Measurements from ENCODE around the gene DDX49. TPM values are rescaled to one million over a fixed set of nuclear protein-coding genes. Genes with fewer than 3 reads are reported as not detected.
A peak's percentile ranks its signal among the peaks of the same experiment; 100 is the strongest.
"Not testable (repeated sequence)": the region's sequence is repeated elsewhere in the genome, so short reads cannot be mapped to it uniquely, and the experiment has no call there.

DDX49 gene
- total RNA-seq, 2 donors from 2014 or later = 34.5 to 41.7 TPM

DNA sequence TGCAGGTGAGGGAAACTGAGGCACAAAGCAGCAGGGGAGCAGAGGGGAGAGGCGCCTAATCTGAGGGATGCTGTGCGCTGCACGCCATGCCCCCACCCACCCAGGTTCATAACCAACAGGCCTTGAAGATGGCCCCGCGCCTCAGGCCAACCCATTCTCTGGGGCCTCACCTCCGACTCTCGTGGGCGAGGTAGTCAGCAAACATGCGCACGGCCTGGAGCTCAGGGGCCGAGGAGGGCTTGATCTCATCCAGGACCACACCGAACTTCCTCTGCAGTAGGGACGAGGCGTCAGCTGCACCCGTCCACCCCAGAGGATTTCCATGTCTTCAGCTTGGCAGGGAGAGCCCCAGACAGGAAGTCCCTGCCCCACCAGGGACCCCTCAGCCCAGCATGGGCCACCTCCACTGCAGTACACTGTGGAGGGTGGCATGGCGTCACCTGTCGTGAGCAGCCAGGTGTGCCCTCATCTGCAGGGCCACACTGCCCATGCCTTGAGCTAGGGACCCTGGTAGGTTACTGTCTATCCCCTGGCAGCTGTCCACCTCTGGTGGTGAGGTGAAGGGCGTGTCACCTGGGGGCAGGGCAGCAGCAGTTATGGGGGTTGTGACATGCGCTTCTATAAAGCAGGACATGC, 8.6 kb upstream of the DDX49 start:
- no peaks in the 10 kb centered on the region for H3K4me1 ChIP-seq (ENCODE audit: control insufficient read depth in 1 of 2, low read depth in 2 of 2)
- TF ChIP-seq, protein P1, sequence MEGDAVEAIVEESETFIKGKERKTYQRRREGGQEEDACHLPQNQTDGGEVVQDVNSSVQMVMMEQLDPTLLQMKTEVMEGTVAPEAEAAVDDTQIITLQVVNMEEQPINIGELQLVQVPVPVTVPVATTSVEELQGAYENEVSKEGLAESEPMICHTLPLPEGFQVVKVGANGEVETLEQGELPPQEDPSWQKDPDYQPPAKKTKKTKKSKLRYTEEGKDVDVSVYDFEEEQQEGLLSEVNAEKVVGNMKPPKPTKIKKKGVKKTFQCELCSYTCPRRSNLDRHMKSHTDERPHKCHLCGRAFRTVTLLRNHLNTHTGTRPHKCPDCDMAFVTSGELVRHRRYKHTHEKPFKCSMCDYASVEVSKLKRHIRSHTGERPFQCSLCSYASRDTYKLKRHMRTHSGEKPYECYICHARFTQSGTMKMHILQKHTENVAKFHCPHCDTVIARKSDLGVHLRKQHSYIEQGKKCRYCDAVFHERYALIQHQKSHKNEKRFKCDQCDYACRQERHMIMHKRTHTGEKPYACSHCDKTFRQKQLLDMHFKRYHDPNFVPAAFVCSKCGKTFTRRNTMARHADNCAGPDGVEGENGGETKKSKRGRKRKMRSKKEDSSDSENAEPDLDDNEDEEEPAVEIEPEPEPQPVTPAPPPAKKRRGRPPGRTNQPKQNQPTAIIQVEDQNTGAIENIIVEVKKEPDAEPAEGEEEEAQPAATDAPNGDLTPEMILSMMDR (IDR thresholded peaks at IDR 0.05) = no peak
- no peak for ATAC-seq (ENCODE audit: insufficient number of reproducible peaks, low FRiP score, low read depth)

DNA sequence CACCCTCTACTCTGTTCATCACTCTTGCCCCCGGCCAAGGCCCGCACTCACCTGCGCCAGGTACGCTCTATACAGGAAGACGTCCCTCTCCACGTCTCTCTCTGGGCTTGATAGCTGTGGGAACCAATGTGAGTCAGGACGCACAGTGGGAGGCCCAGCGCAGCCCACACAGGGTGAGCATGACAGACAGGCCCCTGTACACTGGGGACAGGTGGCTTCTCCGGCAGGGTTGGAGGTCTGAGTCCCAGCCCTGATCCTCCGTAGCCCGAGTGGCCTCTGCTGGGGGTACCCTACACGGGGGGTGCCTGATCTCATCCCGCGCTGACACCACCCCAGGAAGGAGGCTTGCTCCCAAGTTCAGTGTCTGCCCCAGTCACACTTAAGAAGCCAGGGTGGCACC, 6.6 kb upstream of the DDX49 start:
- H3K4me3 ChIP-seq = no peak overlapping the region
- H3K4me1 ChIP-seq (ENCODE audit: control insufficient read depth in 1 of 2, low read depth in 2 of 2) = peaks cover 4 to 10% of the 10 kb centered on the region in 2 donors
- H3K9me3 ChIP-seq = no peaks in the 10 kb centered on the region
- DNase-seq (ENCODE audit: low spot score) = no peak
- H3K27me3 ChIP-seq (replicated peaks; ENCODE audit: insufficient read depth) = no peaks in the 10 kb centered on the region
- H3K36me3 ChIP-seq = peaks cover 31% of the 10 kb centered on the region
- TF ChIP-seq, protein P1 (IDR thresholded peaks at IDR 0.05) = no peak
- H3K27ac ChIP-seq = no peak overlapping the region
- ATAC-seq (ENCODE audit: insufficient number of reproducible peaks, low FRiP score, low read depth) = no peak

More for the DNA sequence above, 8.6 kb upstream of the DDX49 start:
- no peak for DNase-seq (ENCODE audit: low spot score)
- Histone ChIP-seq H3K36me3 (peaks cover 48% of the 10 kb centered on the region), H3K9me3 (no peaks in the 10 kb centered on the region), H3K27me3 (replicated peaks; ENCODE audit: insufficient read depth) (no peaks in the 10 kb centered on the region), H3K27ac (no peak overlapping the region), H3K4me3 (no peak overlapping the region)

DNA sequence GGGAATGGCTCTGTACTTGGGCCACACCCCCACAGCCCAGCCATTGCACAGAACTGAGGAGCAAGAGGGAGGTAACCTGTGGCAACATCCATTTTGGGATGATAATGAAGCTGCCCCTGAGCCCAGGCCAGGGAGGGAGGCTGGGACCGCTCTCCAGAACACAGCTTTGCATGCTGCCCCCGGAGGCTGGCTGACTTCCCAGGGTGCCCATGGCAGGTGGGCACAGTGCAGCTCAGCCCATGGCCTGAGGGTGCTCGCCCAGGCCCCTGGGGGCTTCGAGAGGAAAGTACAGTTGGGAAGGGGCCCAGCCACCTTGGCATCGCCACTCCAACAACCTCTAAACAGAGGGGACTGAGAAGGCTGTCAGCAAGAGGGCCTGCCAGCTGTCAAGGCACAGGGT, 6.0 kb upstream of the DDX49 start:
- Histone ChIP-seq H3K9me3 (no peaks in the 10 kb centered on the region), H3K36me3 (peaks cover 28% of the 10 kb centered on the region), H3K4me3 (no peak overlapping the region), H3K27me3 (replicated peaks; ENCODE audit: insufficient read depth) (no peaks in the 10 kb centered on the region), H3K27ac (no peak overlapping the region), H3K4me1 (ENCODE audit: control insufficient read depth in 1 of 2, low read depth in 2 of 2) (peaks cover 7 to 16% of the 10 kb centered on the region in 2 donors)
- ATAC-seq (ENCODE audit: insufficient number of reproducible peaks, low FRiP score, low read depth) (no peak), DNase-seq (ENCODE audit: low spot score) (no peak)
- TF ChIP-seq, protein P1 (IDR thresholded peaks at IDR 0.05) = no peak

DNA sequence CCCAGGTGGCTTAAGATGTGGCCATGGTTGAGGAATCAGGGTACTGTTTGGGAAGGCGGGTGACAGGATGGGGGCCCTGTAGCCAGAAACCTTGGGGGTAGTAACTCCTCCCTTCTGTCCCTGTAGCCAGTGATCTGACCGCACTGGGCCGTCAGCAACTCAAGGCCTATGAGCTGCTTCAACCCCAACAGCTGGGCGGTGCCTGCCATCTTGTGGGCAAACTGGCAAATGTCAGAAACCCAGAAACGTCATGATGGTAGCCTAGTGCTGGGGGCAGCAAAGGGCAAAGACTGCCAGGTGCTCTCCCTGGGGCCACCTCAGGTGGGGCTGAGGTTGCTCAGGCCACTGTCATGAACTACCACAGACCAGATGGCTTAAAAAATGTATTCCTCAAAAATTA, 3.9 kb upstream of the DDX49 start:
- Histone ChIP-seq H3K4me1 (ENCODE audit: control insufficient read depth in 1 of 2, low read depth in 2 of 2) (peaks cover 16 to 28% of the 10 kb centered on the region in 2 donors), H3K27me3 (replicated peaks; ENCODE audit: insufficient read depth) (no peaks in the 10 kb centered on the region), H3K27ac (no peak overlapping the region), H3K9me3 (no peaks in the 10 kb centered on the region), H3K4me3 (no peak overlapping the region), H3K36me3 (peaks cover 25% of the 10 kb centered on the region)
- DNase-seq (ENCODE audit: low spot score) (no peak), ATAC-seq (ENCODE audit: insufficient number of reproducible peaks, low FRiP score, low read depth) (no peak)
- TF ChIP-seq, protein P1 (IDR thresholded peaks at IDR 0.05) = no peak

DNA sequence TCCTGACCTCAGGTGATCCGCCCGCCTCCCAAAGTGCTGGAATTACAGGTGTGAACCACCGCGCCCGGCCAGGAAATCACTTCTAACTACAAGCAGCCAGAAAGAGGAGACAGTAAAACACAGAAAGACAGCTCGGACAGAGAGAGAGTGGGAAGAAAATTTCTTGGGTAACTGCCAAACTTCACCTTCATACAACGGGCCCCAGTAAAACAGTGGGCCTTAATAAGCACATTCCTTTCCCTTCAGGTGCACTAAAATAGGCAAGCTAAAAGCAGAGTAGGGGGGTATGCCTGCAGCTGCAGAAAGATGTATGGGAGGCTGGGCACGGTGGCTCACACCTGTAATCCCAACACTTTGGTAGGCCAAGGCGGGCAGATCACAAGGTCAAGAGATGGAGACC, 1.9 kb upstream of the DDX49 start:
- not testable (repeated sequence) for DNase-seq (ENCODE audit: low spot score); ATAC-seq (ENCODE audit: insufficient number of reproducible peaks, low FRiP score, low read depth); H3K27me3 ChIP-seq (replicated peaks; ENCODE audit: insufficient read depth); H3K4me3 ChIP-seq; H3K27ac ChIP-seq; H3K9me3 ChIP-seq
- Histone ChIP-seq H3K36me3 (peaks cover 20% of the 10 kb centered on the region), H3K4me1 (ENCODE audit: control insufficient read depth in 1 of 2, low read depth in 2 of 2) (peaks cover 17 to 34% of the 10 kb centered on the region in 2 donors)

DNA sequence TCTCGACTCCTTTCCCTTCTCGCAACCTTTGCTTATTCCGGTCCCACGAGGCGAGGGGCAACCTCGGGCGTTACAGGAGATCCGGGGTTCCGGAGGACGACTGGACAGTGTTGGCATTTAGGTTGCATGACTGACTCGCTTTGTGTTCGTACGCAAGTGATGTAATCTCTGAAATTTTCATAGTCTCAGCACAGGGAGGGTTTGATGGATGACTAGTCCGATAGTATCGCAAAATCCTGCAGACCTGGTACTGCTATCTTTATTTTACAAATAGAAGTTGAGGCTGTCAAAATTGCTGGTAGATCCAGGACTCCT, 342 bp downstream of the DDX49 start:
- no peak for ATAC-seq (ENCODE audit: insufficient number of reproducible peaks, low FRiP score, low read depth)
- H3K4me1 ChIP-seq (ENCODE audit: control insufficient read depth in 1 of 2, low read depth in 2 of 2) = peaks cover 17 to 34% of the 10 kb centered on the region in 2 donors
- TF ChIP-seq, protein P1 (IDR thresholded peaks at IDR 0.05) = no peak
- H3K4me3 ChIP-seq = peak overlapping the region; percentile 94
- peaks cover 28% of the 10 kb centered on the region for H3K36me3 ChIP-seq
- no peak for DNase-seq (ENCODE audit: low spot score)
- no peaks in the 10 kb centered on the region for H3K27me3 ChIP-seq (replicated peaks; ENCODE audit: insufficient read depth)
- H3K9me3 ChIP-seq = no peaks in the 10 kb centered on the region
- H3K27ac ChIP-seq = peak overlapping the region; percentile 60 to 83

Data from thoracic aorta (tissue), 2 donors.